Osteoblast (primary cell): ENCODE results near the gene WDR93. TPM values are rescaled to one million over a fixed set of nuclear protein-coding genes. Genes with fewer than 3 reads are reported as not detected.

ENCODE experiments used
- DNase-seq: peaks from one replicate; pipeline ENCODE4 v3.0.0; 2011; ENCODE audit warnings: low spot score, mixed read lengths; ENCODE audit not compliant: insufficient read length; ENCODE audit errors: missing footprints
- H2AFZ ChIP-seq: 2 replicates; pipeline ENCODE4 v1.6.0; 2011; ENCODE audit warnings: mild to moderate bottlenecking, low read length
- H3K27ac ChIP-seq: 2 replicates; pipeline ENCODE4 v1.5.1; 2011; ENCODE audit warnings: mild to moderate bottlenecking, low read depth, low read length, moderate library complexity
- H3K27me3 ChIP-seq: 2 replicates; pipeline ENCODE4 v1.6.0; 2012; ENCODE audit warnings: mild to moderate bottlenecking, control low read depth, inconsistent platforms, low read length, moderate library complexity; ENCODE audit not compliant: insufficient read depth
- H3K36me3 ChIP-seq: 2 replicates; pipeline ENCODE4 v1.5.1; 2011; ENCODE audit warnings: mild to moderate bottlenecking, low read length, control low read depth, moderate library complexity; ENCODE audit not compliant: insufficient read depth
- H3K4me1 ChIP-seq: 2 replicates; pipeline ENCODE4 v1.5.1; 2011; ENCODE audit warnings: mild to moderate bottlenecking, low read length, control low read depth, moderate library complexity; ENCODE audit not compliant: insufficient read depth
- H3K4me2 ChIP-seq: 2 replicates; pipeline ENCODE4 v1.6.0; 2011; ENCODE audit warnings: mild to moderate bottlenecking, low read length; ENCODE audit not compliant: insufficient read depth
- H3K4me3 ChIP-seq: fragments of 200-600 bp; sonication (generic); 3 replicates; pipeline ENCODE4 v1.5.1; 2012; ENCODE audit warnings: mild to moderate bottlenecking, low read length, inconsistent platforms; ENCODE audit not compliant: insufficient read depth
- H3K79me2 ChIP-seq: 2 replicates; pipeline ENCODE4 v1.6.0; 2012; ENCODE audit warnings: mild to moderate bottlenecking, low read length, control low read depth, inconsistent platforms; ENCODE audit not compliant: insufficient read depth
- H3K9me3 ChIP-seq: 2 replicates; pipeline ENCODE4 v1.5.1; 2011; ENCODE audit warnings: low read depth, low read length, control low read depth
- H4K20me1 ChIP-seq: 2 replicates; pipeline ENCODE4 v1.6.0; 2012; ENCODE audit warnings: mild to moderate bottlenecking, low read length, control low read depth; ENCODE audit not compliant: insufficient read depth
- CTCF ChIP-seq: IDR thresholded peaks from 2 replicates; pipeline ENCODE4 v1.5.1; 2011; ENCODE audit warnings: mild to moderate bottlenecking, low read depth, low read length, moderate library complexity; ENCODE audit errors: extremely low read depth
- total RNA-seq: library from RNA; depleted of rRNA; stranded (reverse); fragments of >200 nt; gene quantifications from 2 replicates; pipeline ENCODE4 v1.2.3, GENCODE V29; 2012

The WDR93 gene
- total RNA-seq, 1 donor = 0.36 TPM

- Histone ChIP-seq H3K4me3 (no peak overlapping the region), H3K27ac (no peak overlapping the region), H3K27me3 (no peaks in the 10 kb centered on the region), H2AFZ (no peak overlapping the region), H3K79me2 (peaks cover 31% of the 10 kb centered on the region), H3K9me3 (no peaks in the 10 kb centered on the region), H4K20me1 (peaks cover 27% of the 10 kb centered on the region), H3K36me3 (peaks cover 23% of the 10 kb centered on the region), H3K4me2 (no peak overlapping the region), H3K4me1 (peaks cover 17% of the 10 kb centered on the region)
- TF ChIP-seq CTCF = no peak
- peak; percentile 54 for DNase-seq
These were observed 37.0 kb upstream of the WDR93 start for GRCh38 chr15:89653578-89653977.

DNA sequence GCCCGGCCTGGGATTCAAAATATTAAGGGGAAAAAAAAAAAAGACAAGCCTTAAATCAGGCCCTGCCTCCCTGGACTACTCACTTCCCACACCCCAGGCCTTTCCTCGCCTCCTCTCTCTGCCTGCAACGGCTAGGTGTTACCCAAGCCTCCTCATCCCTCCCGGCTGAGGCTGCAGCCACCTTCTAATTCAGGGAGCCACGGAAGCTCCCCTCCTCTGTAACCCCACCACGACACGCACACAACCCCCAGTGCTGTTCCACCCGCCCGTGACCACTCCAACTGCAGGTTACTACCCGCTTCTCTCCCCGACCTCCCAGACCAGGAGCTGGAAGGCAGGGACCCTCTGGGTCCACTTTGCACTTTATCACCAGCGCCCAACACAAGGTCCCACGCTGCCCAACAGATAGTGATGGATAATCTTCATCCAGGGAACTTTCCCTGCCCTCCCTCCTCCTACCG, 36.3 kb upstream of the WDR93 start:
- peaks cover 31% of the 10 kb centered on the region for H3K79me2 ChIP-seq
- peak overlapping the region; percentile 80 for H3K4me3 ChIP-seq
- H2AFZ ChIP-seq = peak overlapping the region; percentile 84
- peaks cover 26% of the 10 kb centered on the region for H4K20me1 ChIP-seq
- peak overlapping the region; percentile 97 for H3K4me2 ChIP-seq
- TF ChIP-seq CTCF = no peak
- peak overlapping the region; percentile 54 for H3K27ac ChIP-seq
- DNase-seq = peak; percentile 98
- no peaks in the 10 kb centered on the region for H3K9me3 ChIP-seq
- H3K36me3 ChIP-seq = peaks cover 23% of the 10 kb centered on the region
- H3K4me1 ChIP-seq = peaks cover 17% of the 10 kb centered on the region
- no peaks in the 10 kb centered on the region for H3K27me3 ChIP-seq

- peak; percentile 98 for DNase-seq
- Histone ChIP-seq H3K79me2 (peaks cover 31% of the 10 kb centered on the region), H3K27me3 (no peaks in the 10 kb centered on the region), H2AFZ (peak within 1 kb of the TSS; percentile 84), H3K4me3 (peak within 1 kb of the TSS; percentile 80), H4K20me1 (peaks cover 19% of the 10 kb centered on the region), H3K4me2 (peak within 1 kb of the TSS; percentile 97), H3K36me3 (peaks cover 18% of the 10 kb centered on the region), H3K27ac (peak within 1 kb of the TSS; percentile 54), H3K4me1 (peaks cover 17% of the 10 kb centered on the region), H3K9me3 (no peaks in the 10 kb centered on the region)
- TF ChIP-seq CTCF = no peak
These were observed 35.5 kb upstream of the WDR93 start, which contains the start of gene KIF7 for GRCh38 chr15:89654847-89655805. TSS of gene KIF7 (minus strand) at chr15:89655467. CDS start at chr15:89652930, 2,537 bp downstream.
